Fibroblast of the aortic adventitia (primary cell): ENCODE results near the gene DBX1. TPM values are rescaled to one million over a fixed set of nuclear protein-coding genes. Genes with fewer than 3 reads are reported as not detected.

Experiments used
- DNase-seq: peaks from one replicate; pipeline ENCODE4 v3.0.0-alpha.2; 2010; ENCODE audit warnings: low read depth
- H3K4me3 ChIP-seq: 2 replicates; pipeline ENCODE4 v1.5.1; 2011; ENCODE audit warnings: low read depth, mild to moderate bottlenecking, control low read depth, low read length, moderate library complexity
- total RNA-seq: library from RNA; depleted of rRNA; stranded (reverse); fragments of >200 nt; gene quantifications from 2 replicates; pipeline ENCODE4 v1.2.3, GENCODE V29; 2012; ENCODE audit warnings: low replicate concordance
- TF ChIP-seq, protein P1 (sequence below): IDR thresholded peaks from 2 replicates; pipeline ENCODE4 v1.5.1; 2011; ENCODE audit warnings: mild to moderate bottlenecking, low read length, control low read depth, inconsistent platforms; ENCODE audit not compliant: insufficient read depth

The DBX1 gene
- total RNA-seq, 1 donor: not detected

DNA sequence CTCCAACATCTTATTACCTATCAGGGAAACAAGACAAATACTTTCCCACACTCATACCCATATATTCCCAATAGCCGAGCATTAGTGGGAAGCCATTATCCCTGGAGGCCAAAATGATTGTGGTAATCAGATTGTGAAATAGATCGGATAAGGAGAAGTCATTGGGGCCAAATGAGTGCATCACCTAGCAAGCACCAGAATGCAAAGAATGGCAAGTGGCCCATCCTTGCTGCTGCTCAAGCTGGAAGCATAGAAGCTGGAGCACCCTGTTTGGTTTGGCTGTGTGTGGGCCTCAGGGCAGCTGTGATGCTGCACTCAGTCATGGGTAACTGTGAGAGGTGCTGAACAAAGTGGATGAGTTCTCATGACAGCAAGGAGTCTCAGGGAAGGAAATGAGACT, 18.7 kb upstream of the DBX1 start:
- TF ChIP-seq, protein P1, sequence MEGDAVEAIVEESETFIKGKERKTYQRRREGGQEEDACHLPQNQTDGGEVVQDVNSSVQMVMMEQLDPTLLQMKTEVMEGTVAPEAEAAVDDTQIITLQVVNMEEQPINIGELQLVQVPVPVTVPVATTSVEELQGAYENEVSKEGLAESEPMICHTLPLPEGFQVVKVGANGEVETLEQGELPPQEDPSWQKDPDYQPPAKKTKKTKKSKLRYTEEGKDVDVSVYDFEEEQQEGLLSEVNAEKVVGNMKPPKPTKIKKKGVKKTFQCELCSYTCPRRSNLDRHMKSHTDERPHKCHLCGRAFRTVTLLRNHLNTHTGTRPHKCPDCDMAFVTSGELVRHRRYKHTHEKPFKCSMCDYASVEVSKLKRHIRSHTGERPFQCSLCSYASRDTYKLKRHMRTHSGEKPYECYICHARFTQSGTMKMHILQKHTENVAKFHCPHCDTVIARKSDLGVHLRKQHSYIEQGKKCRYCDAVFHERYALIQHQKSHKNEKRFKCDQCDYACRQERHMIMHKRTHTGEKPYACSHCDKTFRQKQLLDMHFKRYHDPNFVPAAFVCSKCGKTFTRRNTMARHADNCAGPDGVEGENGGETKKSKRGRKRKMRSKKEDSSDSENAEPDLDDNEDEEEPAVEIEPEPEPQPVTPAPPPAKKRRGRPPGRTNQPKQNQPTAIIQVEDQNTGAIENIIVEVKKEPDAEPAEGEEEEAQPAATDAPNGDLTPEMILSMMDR: no peak
- H3K4me3 ChIP-seq: no peak overlapping the region
- no peak for DNase-seq

DNA sequence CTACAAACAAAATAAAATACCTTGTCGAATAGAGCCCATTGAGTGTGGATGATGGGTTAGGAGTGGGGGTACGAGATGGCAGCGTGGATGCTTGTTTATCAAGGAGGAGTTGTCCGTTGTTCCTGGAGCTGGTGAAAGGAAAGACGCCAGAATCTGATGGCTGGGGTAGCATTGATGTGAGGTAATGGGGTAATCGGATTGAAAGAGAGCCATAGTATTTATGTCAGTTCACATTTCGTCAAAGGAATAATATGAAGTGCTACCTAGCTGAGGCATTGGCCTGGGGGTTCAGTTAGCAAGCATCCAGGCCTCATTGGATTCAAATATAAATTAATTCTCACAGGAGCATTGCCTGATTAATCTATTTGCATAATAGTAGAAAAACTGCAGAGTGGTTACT, 16.9 kb upstream of the DBX1 start:
- H3K4me3 ChIP-seq: no peak overlapping the region
- TF ChIP-seq, protein P1: no peak
- DNase-seq: no peak

DNA sequence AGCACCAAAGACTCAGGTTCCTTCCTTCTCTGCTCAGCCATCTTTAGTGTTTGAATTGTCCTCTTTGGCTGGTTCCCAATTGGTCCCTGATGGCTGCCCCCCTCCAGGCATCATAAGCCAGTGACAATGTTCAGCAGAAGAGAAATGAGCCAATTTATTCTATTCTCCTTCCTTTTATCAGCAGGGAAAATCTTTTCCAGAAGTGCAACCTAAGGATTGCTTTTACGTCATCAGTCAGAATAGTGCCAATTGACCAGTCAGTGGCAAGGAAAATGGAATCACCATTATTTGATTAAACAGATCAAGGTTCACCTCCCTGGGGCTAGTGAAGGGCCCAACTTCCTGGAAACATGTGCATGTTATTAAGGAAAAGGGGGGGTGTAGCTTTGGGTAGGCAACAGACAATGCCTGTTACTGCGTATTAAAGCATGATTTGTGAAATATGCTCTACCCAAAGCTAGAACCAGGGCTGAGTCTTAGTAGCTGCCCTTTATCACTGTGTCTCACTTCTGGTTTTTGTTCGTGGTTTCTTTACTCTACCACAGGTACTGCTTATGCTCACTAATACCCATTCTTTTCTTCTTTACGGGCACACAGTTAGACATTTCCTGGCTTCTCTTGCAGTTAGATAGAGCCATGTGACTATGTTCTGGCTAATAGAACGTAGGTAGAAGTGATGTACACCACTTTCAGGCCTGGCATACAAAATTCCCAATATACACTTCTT, 12.6 kb upstream of the DBX1 start:
- H3K4me3 ChIP-seq: no peak overlapping the region
- DNase-seq: no peak
- TF ChIP-seq, protein P1: no peak

DNA sequence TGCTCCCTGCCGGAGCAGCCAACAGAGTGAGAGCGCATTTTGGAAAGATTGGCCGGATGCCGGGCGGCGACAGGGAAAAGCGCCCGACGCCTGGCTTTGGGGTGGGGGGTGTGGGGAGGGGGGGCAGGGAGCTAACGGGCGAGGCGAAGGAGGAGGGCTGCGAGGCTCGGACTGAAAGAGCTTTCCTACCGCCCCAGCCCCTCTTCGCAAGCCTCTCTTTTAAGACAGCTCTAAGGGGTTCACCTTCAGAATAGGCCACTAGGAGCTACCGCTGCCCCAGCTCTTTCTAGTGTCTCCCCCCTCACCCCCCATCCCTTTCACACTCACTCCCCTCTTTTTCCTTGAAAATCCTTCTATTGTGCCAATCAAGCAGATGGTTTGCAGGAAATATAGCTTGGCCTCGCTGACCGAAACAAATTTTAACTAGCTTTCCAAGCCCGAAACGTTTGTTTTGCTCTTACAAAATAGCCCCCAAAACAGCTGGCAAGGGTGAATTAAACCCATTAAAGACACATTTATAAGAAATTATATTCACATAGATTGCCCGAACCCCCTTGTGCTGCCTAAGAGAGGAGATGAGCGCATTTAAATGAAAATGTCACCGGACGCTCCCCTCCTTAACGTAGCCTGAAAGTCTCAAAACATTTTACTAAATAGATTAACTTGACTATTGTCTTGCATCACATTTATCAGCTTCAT, 3.7 kb upstream of the DBX1 start:
- no peak for DNase-seq
- TF ChIP-seq, protein P1: no peak
- no peak overlapping the region for H3K4me3 ChIP-seq

DNA sequence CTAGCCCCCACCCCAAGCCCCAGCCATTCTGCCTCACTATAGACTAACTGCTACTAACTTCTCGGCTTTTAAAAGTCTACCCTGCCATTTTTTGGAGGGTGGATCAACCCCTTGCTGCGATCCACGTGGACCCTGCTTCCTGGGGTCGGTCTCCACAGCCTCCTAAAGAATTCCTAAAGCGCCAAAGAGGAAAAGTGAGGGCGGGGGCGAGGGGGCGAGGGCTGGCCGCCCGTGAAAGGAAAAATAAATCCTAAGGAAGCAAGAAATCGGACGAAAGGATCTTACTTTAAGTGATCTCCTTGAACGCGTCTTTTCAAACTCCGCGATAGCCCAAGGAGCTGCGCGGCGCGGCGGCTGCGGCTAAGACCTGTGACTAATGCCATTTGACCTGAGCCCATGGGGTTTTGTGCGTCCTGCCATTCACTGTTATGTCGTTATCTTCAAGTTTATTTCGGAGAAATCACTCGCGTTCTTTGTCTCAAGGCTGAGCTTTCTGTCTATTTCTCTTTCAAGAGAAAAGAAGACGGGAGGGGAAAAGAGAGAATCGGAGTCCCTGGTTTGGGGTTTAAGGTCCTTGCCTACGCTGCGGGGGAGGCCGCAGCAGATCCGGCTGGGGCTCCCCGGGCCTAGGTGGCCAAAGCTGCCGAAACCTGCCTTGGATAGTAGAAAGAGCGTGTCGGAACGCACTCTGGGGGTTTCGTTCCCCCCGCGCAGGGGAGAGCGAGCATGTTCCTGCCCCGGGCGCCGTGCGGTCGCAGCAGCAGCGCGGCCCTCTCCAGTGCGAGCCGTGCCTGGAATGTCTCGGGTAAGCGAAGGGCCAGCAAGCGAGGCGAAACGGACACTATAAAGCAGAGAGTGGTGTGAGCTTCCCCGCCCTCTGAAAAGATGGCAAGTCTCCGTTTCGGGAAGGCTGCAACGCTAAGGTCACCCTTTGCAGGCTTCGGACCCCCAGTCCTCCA, 2.8 kb upstream of the DBX1 start:
- peak overlapping the region; percentile 25 for H3K4me3 ChIP-seq
- peak; percentile 17 for DNase-seq
- TF ChIP-seq, protein P1: no peak

DNA sequence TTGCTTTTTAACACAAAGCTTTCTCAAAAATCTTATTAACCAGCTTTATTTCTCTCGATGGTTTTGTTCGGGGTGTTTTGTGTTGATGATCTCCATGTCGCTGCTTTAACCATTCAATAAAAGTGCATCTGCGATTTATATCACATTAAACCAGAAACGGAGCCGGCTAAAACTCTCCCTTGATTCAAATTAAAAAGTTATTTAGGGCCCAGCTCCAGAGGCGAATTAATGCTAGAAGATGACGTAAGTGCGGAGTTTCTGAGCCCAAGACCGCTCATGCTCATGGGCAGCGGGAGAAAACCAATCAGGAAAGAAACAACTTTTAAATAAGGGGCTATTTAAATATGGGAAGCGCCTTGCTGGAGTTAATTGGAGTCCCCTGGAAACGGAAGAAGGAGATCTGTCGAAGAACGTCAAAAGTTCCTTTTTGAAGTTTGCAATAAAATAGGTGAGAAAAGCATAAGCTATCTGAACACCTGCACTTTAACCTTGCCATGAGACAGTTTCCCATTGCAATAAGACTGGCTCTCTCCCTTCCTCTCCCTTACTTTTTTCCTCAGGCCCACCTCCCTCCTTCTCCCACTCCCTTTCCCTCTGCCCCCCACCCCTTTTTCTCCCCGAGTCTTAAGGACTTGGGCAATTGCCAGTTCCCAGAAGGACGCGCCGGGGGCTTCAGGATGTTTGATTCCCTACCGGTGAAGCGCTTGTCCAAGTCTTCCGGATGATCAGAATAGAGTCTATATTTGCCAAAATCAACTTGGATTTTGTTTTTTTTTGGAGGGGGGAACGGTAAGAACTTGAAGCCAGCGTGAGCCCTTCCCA, 1.9 kb upstream of the DBX1 start:
- TF ChIP-seq, protein P1: no peak
- DNase-seq: no peak
- no peak overlapping the region for H3K4me3 ChIP-seq
